GM23338 (cell line): Measurements from ENCODE around the gene CDH23. TPM values are rescaled to one million over a fixed set of nuclear protein-coding genes. Genes with fewer than 3 reads are reported as not detected.

ENCODE experiments used
- ATAC-seq: fragments of 200-7000 bp; cut with Tn5 transposase; 3 replicates; pipeline ENCODE4 v1.9.1; 2020
- DNase-seq: peaks from one replicate; pipeline ENCODE4 v3.0.0-alpha.2; 2015; ENCODE audit warnings: low spot score
- H2AFZ ChIP-seq: fragments of 200-600 bp; sonication (generic); 2 replicates; pipeline ENCODE4 v1.8.0; 2016; ENCODE audit warnings: antibody characterized with exemption, mild to moderate bottlenecking, moderate library complexity
- H3F3A ChIP-seq: fragments of 200-600 bp; sonication (generic); replicated peaks from 2 replicates; pipeline ENCODE4 v1.8.0; 2017; ENCODE audit warnings: antibody characterized with exemption, mixed run types, low read depth
- H3K27ac ChIP-seq: fragments of 200-600 bp; sonication (generic); 2 replicates; pipeline ENCODE4 v1.6.1; 2016; ENCODE audit warnings: low read depth
- H3K27me3 ChIP-seq: fragments of 200-600 bp; sonication (generic); 2 replicates; pipeline ENCODE4 v1.8.0; 2016; ENCODE audit warnings: mild to moderate bottlenecking, mixed run types, moderate library complexity; ENCODE audit not compliant: insufficient read depth
- H3K36me3 ChIP-seq: fragments of 200-600 bp; sonication (generic); 2 replicates; pipeline ENCODE4 v1.8.0; 2016; ENCODE audit warnings: mild to moderate bottlenecking; ENCODE audit not compliant: insufficient read depth
- H3K4me1 ChIP-seq: fragments of 200-600 bp; sonication (generic); 2 replicates; pipeline ENCODE4 v1.8.0; 2016; ENCODE audit warnings: mild to moderate bottlenecking, moderate library complexity; ENCODE audit not compliant: insufficient read depth
- H3K4me2 ChIP-seq: fragments of 200-600 bp; sonication (generic); 2 replicates; pipeline ENCODE4 v1.7.1; 2017; ENCODE audit warnings: mixed run types
- H3K4me3 ChIP-seq: fragments of 200-600 bp; sonication (generic); 2 replicates; pipeline ENCODE4 v1.6.1; 2016; ENCODE audit warnings: mixed run types
- H3K79me2 ChIP-seq: fragments of 200-600 bp; sonication (generic); replicated peaks from 2 replicates; pipeline ENCODE4 v1.8.0; 2017; ENCODE audit warnings: mild to moderate bottlenecking; ENCODE audit not compliant: insufficient read depth
- H3K9me2 ChIP-seq: fragments of 200-600 bp; sonication (generic); 2 replicates; pipeline ENCODE4 v1.8.0; 2017; ENCODE audit not compliant: insufficient read depth
- H4K20me1 ChIP-seq: fragments of 200-600 bp; sonication (generic); replicated peaks from 2 replicates; pipeline ENCODE4 v1.8.0; 2017; ENCODE audit warnings: mild to moderate bottlenecking; ENCODE audit not compliant: insufficient read depth
- H3K27ac Mint-ChIP-seq: 2 replicates; pipeline ENCODE4 v1.8.0; 2020; ENCODE audit warnings: inconsistent platforms, mild to moderate bottlenecking, moderate library complexity, mixed read lengths
- H3K27me3 Mint-ChIP-seq: 3 replicates; pipeline ENCODE4 v1.8.0; 2022; ENCODE audit warnings: low read depth, mild to moderate bottlenecking, moderate library complexity, mixed read lengths, inconsistent platforms; ENCODE audit not compliant: insufficient read depth, poor library complexity
- H3K36me3 Mint-ChIP-seq: 3 replicates; pipeline ENCODE4 v1.8.0; 2021; ENCODE audit warnings: low read depth, mild to moderate bottlenecking, inconsistent platforms, moderate library complexity, mixed read lengths
- H3K4me1 Mint-ChIP-seq: 3 replicates; pipeline ENCODE4 v1.8.0; 2020; ENCODE audit warnings: mild to moderate bottlenecking, inconsistent platforms, mixed read lengths
- H3K4me3 Mint-ChIP-seq: 3 replicates; pipeline ENCODE4 v1.8.0; 2021; ENCODE audit warnings: moderate library complexity, mild to moderate bottlenecking, inconsistent platforms, mixed read lengths
- H3K9me3 Mint-ChIP-seq: 3 replicates; pipeline ENCODE4 v1.8.0; 2020; ENCODE audit warnings: moderate library complexity, mild to moderate bottlenecking, inconsistent platforms, mixed read lengths
- CREB1 ChIP-seq: fragments of 250-450 bp; sonication (Bioruptor Pico); IDR thresholded peaks from 2 replicates; pipeline ENCODE4 v1.5.0; 2020; ENCODE audit warnings: low read depth, mild to moderate bottlenecking, moderate library complexity
- CTCF ChIP-seq, 2 experiments: fragments of 200-600 bp in 1 of 2; sonication (generic) in 1 of 2; conservative IDR thresholded peaks; 2 replicates each; pipeline versions ENCODE4 v1.5.1 to v1.6.1; 2016 to 2017; ENCODE audit warnings: antibody characterized with exemption in 2 of 2, low read depth in 2 of 2, mild to moderate bottlenecking in 2 of 2, moderate library complexity in 1 of 2
- ETS1 ChIP-seq: IDR thresholded peaks from 2 replicates; pipeline ENCODE4 v1.6.1; 2016; ENCODE audit warnings: antibody characterized with exemption
- EZH2 ChIP-seq: fragments of 200-600 bp; sonication (generic); IDR thresholded peaks from one replicate; pipeline ENCODE4 v1.8.0; 2017; ENCODE audit warnings: antibody characterized with exemption, mild to moderate bottlenecking, low read depth; ENCODE audit not compliant: unreplicated experiment
- EZH2phosphoT487 ChIP-seq: fragments of 200-600 bp; sonication (generic); IDR thresholded peaks from one replicate; pipeline ENCODE4 v1.8.1; 2018; ENCODE audit warnings: antibody characterized with exemption; ENCODE audit not compliant: unreplicated experiment
- JUNB ChIP-seq: IDR thresholded peaks from one replicate; pipeline ENCODE4 v1.6.1; 2016; ENCODE audit warnings: antibody characterized with exemption; ENCODE audit not compliant: unreplicated experiment
- NANOG ChIP-seq: IDR thresholded peaks from 2 replicates; pipeline ENCODE4 v1.6.1; 2016; ENCODE audit warnings: antibody characterized with exemption, borderline replicate concordance
- POLR2AphosphoS5 ChIP-seq: IDR thresholded peaks from 2 replicates; pipeline ENCODE4 v1.6.1; 2016; ENCODE audit warnings: antibody characterized with exemption, low read depth
- REST ChIP-seq: IDR thresholded peaks from one replicate; pipeline ENCODE4 v1.6.1; 2018; ENCODE audit warnings: antibody characterized with exemption; ENCODE audit not compliant: unreplicated experiment
- STAT1 ChIP-seq: IDR thresholded peaks from one replicate; pipeline ENCODE4 v1.6.1; 2016; ENCODE audit warnings: antibody characterized with exemption; ENCODE audit not compliant: unreplicated experiment
- ZNF114 ChIP-seq: fragments of 250-450 bp; sonication (Bioruptor Pico); IDR thresholded peaks from 2 replicates; pipeline ENCODE4 v1.5.0; 2020; ENCODE audit warnings: mild to moderate bottlenecking, moderate library complexity
- ZNF331 ChIP-seq: fragments of 250-450 bp; sonication (Bioruptor Pico); IDR thresholded peaks from 2 replicates; pipeline ENCODE4 v1.5.0; 2020; ENCODE audit warnings: low read depth, mild to moderate bottlenecking, moderate library complexity
- ZNF462 ChIP-seq: fragments of 250-450 bp; sonication (Bioruptor Pico); IDR thresholded peaks from 2 replicates; pipeline ENCODE4 v1.5.0; 2020; ENCODE audit warnings: mild to moderate bottlenecking, moderate library complexity
- polyA plus RNA-seq: library from polyadenylated mRNA; unstranded; fragments of >200 nt; fragmentation: Nextera tagmentation; extraction: Ambion mirVana; gene quantifications from 2 replicates; pipeline ENCODE4 v1.2.1, GENCODE V29; 2016
- total RNA-seq: library from RNA; depleted of rRNA; stranded (reverse); fragments of >200 nt; shearing (Covaris generic); gene quantifications from 2 replicates; pipeline ENCODE4 v1.2.3, GENCODE V29; 2014

The CDH23 gene
- total and polyA plus RNA-seq, 2 experiments from 2014 or later = 0.95 to 4.3 TPM

- Mint-ChIP-seq H3K4me1 (peaks cover 33% of the 10 kb centered on the region), H3K27ac (no peak overlapping the region), H3K27me3 (peaks cover 22% of the 10 kb centered on the region), H3K36me3 (no peaks in the 10 kb centered on the region), H3K4me3 (no peak overlapping the region), H3K9me3 (no peaks in the 10 kb centered on the region)
- Histone ChIP-seq H4K20me1 (no peaks in the 10 kb centered on the region), H3K4me3 (no peak overlapping the region), H3K9me2 (no peaks in the 10 kb centered on the region), H3K4me2 (no peak overlapping the region), H3F3A (no peaks in the 10 kb centered on the region), H3K79me2 (no peaks in the 10 kb centered on the region), H3K36me3 (no peaks in the 10 kb centered on the region), H3K4me1 (peaks cover 19% of the 10 kb centered on the region), H3K27me3 (no peaks in the 10 kb centered on the region), H3K27ac (no peak overlapping the region), H2AFZ (no peak overlapping the region)
- ATAC-seq = no peak
- no peak for DNase-seq
- TF ChIP-seq STAT1 (no peak), ZNF462 (CRISPR knock-in tag) (no peak), POLR2AphosphoS5 (no peak), EZH2 (no peak), ETS1 (no peak), JUNB (no peak), CTCF (conservative IDR thresholded peaks at IDR 0.05; ENCODE audit: low read depth in 2 of 2) (no peak), EZH2phosphoT487 (no peak), CREB1 (no peak), REST (no peak), ZNF114 (CRISPR knock-in tag) (no peak), ZNF331 (CRISPR knock-in tag) (no peak), NANOG (no peak)
Measured at GRCh38 chr10:71651928-71652327, 255.2 kb downstream of the CDH23 start.
